Upper lobe of left lung (tissue), 6 donors: ENCODE measurements around the gene HOMEZ. TPM values are rescaled to one million over a fixed set of nuclear protein-coding genes. Genes with fewer than 3 reads are reported as not detected.

Source experiments
- ATAC-seq, 2 donors: fragments of 200-7000 bp; cut with Tn5 transposase; one replicate each; pipeline ENCODE4 v1.9.1; 2022; ENCODE audit warnings: mild to moderate bottlenecking in 2 of 2, moderate library complexity in 2 of 2; ENCODE audit not compliant: low FRiP score in 2 of 2
- DNase-seq, 2 donors: peaks; one replicate each; pipeline ENCODE4 v3.0.0-alpha.2; 2019 to 2020
- H3K27ac ChIP-seq, 4 donors: fragments of 200-600 bp; sonication (generic); one replicate each; pipeline ENCODE4 v1.5.1; 2016 to 2019
- H3K27me3 ChIP-seq, 4 donors: fragments of 200-600 bp; sonication (generic); one replicate each; pipeline ENCODE4 v1.5.1; 2017 to 2019
- H3K36me3 ChIP-seq, 4 donors: fragments of 200-600 bp; sonication (generic); one replicate each; pipeline ENCODE4 v1.5.1; 2016 to 2019
- H3K4me1 ChIP-seq, 4 donors: fragments of 200-600 bp; sonication (generic); one replicate each; pipeline ENCODE4 v1.5.1; 2018 to 2019
- H3K4me3 ChIP-seq, 4 donors: fragments of 200-600 bp; sonication (generic); one replicate each; pipeline ENCODE4 v1.5.1; 2017 to 2019; ENCODE audit warnings: mild to moderate bottlenecking in 2 of 4, moderate library complexity in 1 of 4
- H3K9me3 ChIP-seq, 4 donors: fragments of 200-600 bp; sonication (generic); one replicate each; pipeline ENCODE4 v1.5.1; 2018 to 2019
- EP300 ChIP-seq, 4 donors: sonication (generic); formaldehyde crosslinking; IDR thresholded peaks; one replicate each; pipeline ENCODE4 v1.5.1; 2017; ENCODE audit warnings: antibody characterized with exemption in 4 of 4, control low read depth in 2 of 4
- POLR2A ChIP-seq, 4 donors: fragments of 450-650 bp; IDR thresholded peaks; one replicate each; pipeline ENCODE4 v1.5.1; 2016 to 2017; ENCODE audit warnings: antibody characterized with exemption in 4 of 4, mild to moderate bottlenecking in 2 of 4
- POLR2AphosphoS5 ChIP-seq, 2 donors: sonication (generic); formaldehyde crosslinking; IDR thresholded peaks; one replicate each; pipeline ENCODE4 v1.5.1; 2017; ENCODE audit warnings: antibody characterized with exemption in 2 of 2
- WGBS, 2 donors: methylation state at CpG; one replicate each; pipeline ENCODE4 v1.1.5; 2017 to 2018; 5-methylcytosine and 5-hydroxymethylcytosine counted together
- total RNA-seq, 6 donors: library from RNA; depleted of rRNA in 4 of 6; stranded (reverse); fragments of >200 nt in 4 of 6; gene quantifications; one replicate each; pipeline versions ENCODE4 v1.1.0 to v1.2.1, GENCODE V29; 2016 to 2021
- TF ChIP-seq, protein P1 (sequence below), 6 experiments: fragments of 450-650 bp in 4 of 6; fragments of 200-600 bp in 2 of 6; sonication (generic) in 2 of 6; IDR thresholded peaks; one replicate each; pipeline ENCODE4 v1.5.1; 2016 to 2019; ENCODE audit warnings: antibody characterized with exemption in 6 of 6
- donor health status: DM: no; HTN: no; CAD: no; lungs with moderate emphysema.
- donor health status: DM: no; HTN: yes; CAD: no; lungs with severe emphysema.

HOMEZ gene
- total RNA-seq, 6 donors from 2014 or later: 3.9 to 13.7 (median 11.2) TPM

DNA sequence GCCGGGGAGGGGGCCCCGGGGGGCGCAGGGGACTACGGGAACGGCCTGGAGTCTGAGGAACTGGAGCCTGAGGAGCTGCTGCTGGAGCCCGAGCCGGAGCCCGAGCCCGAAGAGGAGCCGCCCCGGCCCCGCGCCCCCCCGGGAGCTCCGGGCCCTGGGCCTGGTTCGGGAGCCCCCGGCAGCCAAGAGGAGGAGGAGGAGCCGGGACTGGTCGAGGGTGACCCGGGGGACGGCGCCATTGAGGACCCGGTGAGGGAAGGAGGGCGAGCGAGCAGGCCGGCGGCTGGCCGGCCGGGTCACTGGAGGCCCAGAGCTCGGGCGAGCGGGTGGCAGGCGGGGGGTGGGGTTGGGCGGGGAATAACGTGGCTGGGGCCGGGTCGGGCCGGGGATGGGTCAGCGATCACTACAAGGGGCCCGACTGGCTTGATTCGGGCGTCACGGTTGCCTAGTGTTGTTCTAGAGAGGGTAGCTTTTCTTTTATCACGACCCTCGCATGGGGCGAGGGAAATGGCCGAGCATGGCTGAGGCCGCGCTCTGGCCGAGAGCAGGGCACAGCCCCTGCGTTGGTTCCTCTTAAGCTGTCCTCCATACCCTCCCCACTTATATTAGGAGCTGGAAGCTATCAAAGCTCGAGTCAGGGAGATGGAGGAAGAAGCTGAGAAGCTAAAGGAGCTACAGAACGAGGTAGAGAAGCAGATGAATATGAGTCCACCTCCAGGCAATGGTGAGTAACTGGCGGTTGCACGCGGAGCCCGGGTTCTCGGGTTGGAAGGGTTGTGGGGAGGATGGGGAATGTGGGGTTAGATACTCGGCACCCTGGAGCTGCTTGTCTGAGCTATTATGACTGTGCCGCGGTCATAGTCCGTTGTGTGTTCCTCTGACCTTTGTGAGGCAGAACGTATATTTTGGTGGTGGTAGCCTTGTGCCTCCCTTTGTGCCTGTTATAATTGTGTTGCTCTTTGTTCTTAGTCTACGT is 35.9 kb upstream of the HOMEZ start:
- WGBS, 2 donors: 1% methylated on average over 16 to 49 of the region's 64 CpGs
- peak in 1 of 2 donors; percentile 36 for DNase-seq
- ATAC-seq: peak in 1 of 2 donors; percentile 59
- Histone ChIP-seq H3K27ac (peak overlapping the region; percentile 95 to 99 (median 99)), H3K36me3 (peaks cover 0 to 43% (median 30%) of the 10 kb centered on the region in 4 donors), H3K4me1 (peaks cover 14 to 23% (median 21%) of the 10 kb centered on the region in 4 donors), H3K27me3 (no peaks in the 10 kb centered on the region), H3K9me3 (no peaks in the 10 kb centered on the region), H3K4me3 (peak overlapping the region; percentile 87 to 97 (median 92))
- peak in 1 of 4 donors; percentile 3 for TF ChIP-seq EP300 (IDR thresholded peaks at IDR 0.05)
- TF ChIP-seq, protein P1, sequence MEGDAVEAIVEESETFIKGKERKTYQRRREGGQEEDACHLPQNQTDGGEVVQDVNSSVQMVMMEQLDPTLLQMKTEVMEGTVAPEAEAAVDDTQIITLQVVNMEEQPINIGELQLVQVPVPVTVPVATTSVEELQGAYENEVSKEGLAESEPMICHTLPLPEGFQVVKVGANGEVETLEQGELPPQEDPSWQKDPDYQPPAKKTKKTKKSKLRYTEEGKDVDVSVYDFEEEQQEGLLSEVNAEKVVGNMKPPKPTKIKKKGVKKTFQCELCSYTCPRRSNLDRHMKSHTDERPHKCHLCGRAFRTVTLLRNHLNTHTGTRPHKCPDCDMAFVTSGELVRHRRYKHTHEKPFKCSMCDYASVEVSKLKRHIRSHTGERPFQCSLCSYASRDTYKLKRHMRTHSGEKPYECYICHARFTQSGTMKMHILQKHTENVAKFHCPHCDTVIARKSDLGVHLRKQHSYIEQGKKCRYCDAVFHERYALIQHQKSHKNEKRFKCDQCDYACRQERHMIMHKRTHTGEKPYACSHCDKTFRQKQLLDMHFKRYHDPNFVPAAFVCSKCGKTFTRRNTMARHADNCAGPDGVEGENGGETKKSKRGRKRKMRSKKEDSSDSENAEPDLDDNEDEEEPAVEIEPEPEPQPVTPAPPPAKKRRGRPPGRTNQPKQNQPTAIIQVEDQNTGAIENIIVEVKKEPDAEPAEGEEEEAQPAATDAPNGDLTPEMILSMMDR (IDR thresholded peaks at IDR 0.05): no peak
- peak in 1 of 2 donors; percentile 14 for TF ChIP-seq POLR2AphosphoS5 (IDR thresholded peaks at IDR 0.05)

GRCh38 chr14:23320584-23321571 is 34.9 kb upstream of the HOMEZ start, which contains the start of gene PABPN1:
TSS of gene PABPN1 (plus strand) at chr14:23321457. CDS start at chr14:23321470, 13 bp downstream.
- DNase-seq: peak; percentile 98 to 99
- no peaks in the 10 kb centered on the region for H3K9me3 ChIP-seq
- no peaks in the 10 kb centered on the region for H3K27me3 ChIP-seq
- peak within 1 kb of the TSS; percentile 87 to 97 (median 92) for H3K4me3 ChIP-seq
- 5 to 18% methylated on average over 17 to 43 of the region's 63 CpGs for WGBS, 2 donors
- TF ChIP-seq, protein P1 (IDR thresholded peaks at IDR 0.05): peak in 1 of 6 experiments; percentile 10
- peak in 2 of 4 donors; percentile 3 to 12 for TF ChIP-seq EP300 (IDR thresholded peaks at IDR 0.05)
- peak in 3 of 4 donors; percentile 43 to 72 (median 60) for TF ChIP-seq POLR2A (IDR thresholded peaks at IDR 0.05)
- peak; percentile 71 for TF ChIP-seq POLR2AphosphoS5 (IDR thresholded peaks at IDR 0.05)
- H3K27ac ChIP-seq: peak within 1 kb of the TSS; percentile 95 to 99 (median 99)
- peaks cover 0 to 37% (median 28%) of the 10 kb centered on the region in 4 donors for H3K36me3 ChIP-seq
- peak; percentile 96 to 99 for ATAC-seq
- H3K4me1 ChIP-seq: peaks cover 14 to 23% (median 21%) of the 10 kb centered on the region in 4 donors

DNA sequence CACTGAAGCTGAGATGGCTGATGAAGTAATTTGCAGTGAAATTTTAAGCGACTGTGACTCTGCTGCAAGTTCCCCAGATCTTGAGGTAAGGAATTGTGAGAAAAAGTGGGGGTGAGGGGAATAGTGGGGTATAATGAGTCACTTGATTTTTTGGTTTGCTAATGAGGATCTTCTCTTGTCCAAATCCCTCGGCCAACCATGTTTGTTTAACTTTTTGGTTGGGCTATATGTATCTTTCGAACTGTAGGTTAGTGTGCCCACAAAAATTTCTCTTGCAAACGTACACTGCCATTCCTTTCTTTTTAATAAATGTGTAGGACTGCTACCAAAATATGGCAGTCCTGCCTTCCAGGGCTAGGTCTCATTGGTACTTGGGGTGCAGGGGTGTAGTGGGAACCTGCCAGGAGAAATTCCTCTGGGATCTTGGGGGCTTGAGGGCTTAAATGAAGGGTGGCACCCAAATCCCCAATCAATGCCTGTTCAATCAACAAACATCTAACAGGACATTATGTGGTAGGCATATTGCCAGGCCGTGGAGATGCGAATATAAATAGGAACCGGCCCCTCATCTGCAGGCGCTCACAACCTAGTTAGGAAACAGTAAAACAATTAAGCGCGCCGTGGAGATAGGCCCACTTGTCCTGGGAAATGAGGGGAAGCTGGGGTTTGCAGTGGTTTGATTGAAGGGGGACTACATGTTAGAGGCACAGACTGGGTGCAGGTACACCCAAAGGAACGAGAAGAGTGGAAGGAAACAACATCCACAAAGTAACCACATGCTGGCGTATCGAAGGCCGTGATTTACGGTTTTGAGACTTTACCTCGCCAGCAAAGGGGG is 34.0 kb upstream of the HOMEZ start:
- TF ChIP-seq POLR2A (IDR thresholded peaks at IDR 0.05): no peak
- TF ChIP-seq EP300 (IDR thresholded peaks at IDR 0.05): no peak
- TF ChIP-seq, protein P1 (IDR thresholded peaks at IDR 0.05): no peak
- no peak for TF ChIP-seq POLR2AphosphoS5 (IDR thresholded peaks at IDR 0.05)
- Histone ChIP-seq H3K9me3 (no peaks in the 10 kb centered on the region), H3K36me3 (peaks cover 0 to 28% (median 21%) of the 10 kb centered on the region in 4 donors), H3K27ac (peak overlapping the region; percentile 92 to 99 (median 96)), H3K4me1 (peaks cover 14 to 23% (median 21%) of the 10 kb centered on the region in 4 donors), H3K4me3 (peak overlapping the region in 3 of 4 donors; percentile 42 to 97 (median 88)), H3K27me3 (no peaks in the 10 kb centered on the region)
- ATAC-seq (no peak), DNase-seq (no peak)
- 80 to 84% methylated on average over 17 of the region's 17 CpGs for WGBS, 2 donors

DNA sequence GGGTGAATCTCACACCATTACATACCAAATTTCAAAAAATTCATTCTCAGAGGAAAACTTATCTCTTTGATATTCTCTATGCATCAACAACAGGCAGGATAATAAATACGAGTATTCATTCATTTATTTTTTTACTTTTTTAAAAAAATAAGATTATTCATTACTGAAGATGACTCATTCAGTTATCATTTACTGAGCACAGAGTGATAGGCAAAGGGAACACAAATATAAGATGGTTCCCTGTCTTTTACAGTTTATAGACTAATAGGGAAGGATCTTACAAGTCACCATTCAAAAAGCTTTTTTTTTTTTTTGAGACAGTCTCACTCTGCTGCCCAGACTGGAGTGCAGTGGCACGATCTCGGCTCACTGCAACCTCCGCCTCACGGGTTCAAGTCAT is 30.4 kb upstream of the HOMEZ start:
- 91 to 92% methylated on average over 5 of the region's 5 CpGs for WGBS, 2 donors
- ATAC-seq: no peak
- H3K27me3 ChIP-seq: no peaks in the 10 kb centered on the region
- H3K9me3 ChIP-seq: no peaks in the 10 kb centered on the region
- DNase-seq: no peak
- H3K27ac ChIP-seq: no peak overlapping the region
- TF ChIP-seq, protein P1 (IDR thresholded peaks at IDR 0.05): no peak
- TF ChIP-seq POLR2A (IDR thresholded peaks at IDR 0.05): no peak
- no peak for TF ChIP-seq POLR2AphosphoS5 (IDR thresholded peaks at IDR 0.05)
- no peak for TF ChIP-seq EP300 (IDR thresholded peaks at IDR 0.05)
- peaks cover 0 to 11% (median under 1%) of the 10 kb centered on the region in 4 donors for H3K36me3 ChIP-seq
- no peak overlapping the region for H3K4me3 ChIP-seq
- peaks cover 4 to 6% (median 5%) of the 10 kb centered on the region in 4 donors for H3K4me1 ChIP-seq
